ENCODE results near the gene FRMD4A. TPM values are rescaled to one million over a fixed set of nuclear protein-coding genes. Genes with fewer than 3 reads are reported as not detected.

The FRMD4A gene
- total RNA-seq, 6 donors from 2014 or later, result 22.3 to 114 (median 52.3) TPM

DNA sequence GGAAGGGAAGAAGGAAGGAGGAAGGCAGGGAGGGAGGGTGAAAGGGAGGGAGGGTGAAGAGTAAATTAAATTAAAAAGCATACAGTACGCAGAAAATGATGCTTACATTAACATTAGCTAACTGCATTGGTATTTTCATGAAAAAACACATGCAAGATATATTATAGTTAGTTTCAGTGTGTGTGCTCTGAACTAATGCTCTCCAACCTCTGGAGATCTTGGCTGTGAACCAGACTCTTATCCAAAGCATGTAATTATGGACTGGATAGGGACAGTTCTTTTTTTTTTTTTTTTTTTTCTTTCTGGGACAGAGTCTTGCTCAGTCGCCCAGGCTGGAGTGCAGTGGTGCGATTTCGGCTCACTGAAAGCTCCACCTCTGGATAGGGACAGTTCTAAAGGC lies 357.0 kb downstream of the FRMD4A start:
- 52 to 60% methylated on average over 4 of the region's 4 CpGs for WGBS, 2 donors
- TF ChIP-seq POLR2A (IDR thresholded peaks at IDR 0.05) (no peak), POLR2AphosphoS5 (IDR thresholded peaks at IDR 0.05) (no peak), EP300 (IDR thresholded peaks at IDR 0.05) (no peak)
- TF ChIP-seq, protein P1, sequence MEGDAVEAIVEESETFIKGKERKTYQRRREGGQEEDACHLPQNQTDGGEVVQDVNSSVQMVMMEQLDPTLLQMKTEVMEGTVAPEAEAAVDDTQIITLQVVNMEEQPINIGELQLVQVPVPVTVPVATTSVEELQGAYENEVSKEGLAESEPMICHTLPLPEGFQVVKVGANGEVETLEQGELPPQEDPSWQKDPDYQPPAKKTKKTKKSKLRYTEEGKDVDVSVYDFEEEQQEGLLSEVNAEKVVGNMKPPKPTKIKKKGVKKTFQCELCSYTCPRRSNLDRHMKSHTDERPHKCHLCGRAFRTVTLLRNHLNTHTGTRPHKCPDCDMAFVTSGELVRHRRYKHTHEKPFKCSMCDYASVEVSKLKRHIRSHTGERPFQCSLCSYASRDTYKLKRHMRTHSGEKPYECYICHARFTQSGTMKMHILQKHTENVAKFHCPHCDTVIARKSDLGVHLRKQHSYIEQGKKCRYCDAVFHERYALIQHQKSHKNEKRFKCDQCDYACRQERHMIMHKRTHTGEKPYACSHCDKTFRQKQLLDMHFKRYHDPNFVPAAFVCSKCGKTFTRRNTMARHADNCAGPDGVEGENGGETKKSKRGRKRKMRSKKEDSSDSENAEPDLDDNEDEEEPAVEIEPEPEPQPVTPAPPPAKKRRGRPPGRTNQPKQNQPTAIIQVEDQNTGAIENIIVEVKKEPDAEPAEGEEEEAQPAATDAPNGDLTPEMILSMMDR (IDR thresholded peaks at IDR 0.05), result no peak
- H3K4me3 ChIP-seq, result no peak overlapping the region
- no peaks in the 10 kb centered on the region for H3K9me3 ChIP-seq
- peaks cover 0 to 3% (median 0%) of the 10 kb centered on the region in 4 donors for H3K4me1 ChIP-seq
- no peaks in the 10 kb centered on the region for H3K27me3 ChIP-seq
- H3K36me3 ChIP-seq, result no peaks in the 10 kb centered on the region
- DNase-seq, result no peak
- ATAC-seq (ENCODE audit: low FRiP score in 2 of 2), result no peak
- H3K27ac ChIP-seq, result no peak overlapping the region

DNA sequence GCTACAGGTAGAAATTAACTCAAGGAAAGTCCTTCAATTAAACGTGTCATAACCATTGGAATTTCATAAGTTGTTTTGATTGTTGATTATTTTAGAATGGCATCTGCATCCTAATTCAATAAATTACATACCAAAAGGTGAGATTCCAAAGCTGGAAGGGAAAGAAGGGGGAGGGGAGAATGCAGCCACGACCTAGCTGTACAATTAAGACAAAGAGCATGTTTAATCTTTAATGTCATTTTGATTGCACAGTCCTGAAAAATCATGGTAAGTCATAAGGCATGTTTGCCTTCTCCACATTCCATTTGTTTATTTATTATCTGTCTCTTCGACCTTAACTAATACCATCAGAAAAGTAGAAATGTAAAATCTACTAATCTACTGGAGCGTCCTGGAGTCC lies 358.1 kb downstream of the FRMD4A start:
- ATAC-seq (ENCODE audit: low FRiP score in 2 of 2) (no peak), DNase-seq (no peak)
- no peaks in the 10 kb centered on the region for H3K36me3 ChIP-seq
- H3K27ac ChIP-seq, result no peak overlapping the region
- H3K9me3 ChIP-seq, result no peaks in the 10 kb centered on the region
- TF ChIP-seq, protein P1 (IDR thresholded peaks at IDR 0.05), result no peak
- TF ChIP-seq EP300 (IDR thresholded peaks at IDR 0.05) (no peak), POLR2AphosphoS5 (IDR thresholded peaks at IDR 0.05) (no peak), POLR2A (IDR thresholded peaks at IDR 0.05) (no peak)
- no peak overlapping the region for H3K4me3 ChIP-seq
- H3K4me1 ChIP-seq, result no peaks in the 10 kb centered on the region
- WGBS, 2 donors, result 40 to 48% methylated on average over 4 of the region's 4 CpGs
- H3K27me3 ChIP-seq, result no peaks in the 10 kb centered on the region

DNA sequence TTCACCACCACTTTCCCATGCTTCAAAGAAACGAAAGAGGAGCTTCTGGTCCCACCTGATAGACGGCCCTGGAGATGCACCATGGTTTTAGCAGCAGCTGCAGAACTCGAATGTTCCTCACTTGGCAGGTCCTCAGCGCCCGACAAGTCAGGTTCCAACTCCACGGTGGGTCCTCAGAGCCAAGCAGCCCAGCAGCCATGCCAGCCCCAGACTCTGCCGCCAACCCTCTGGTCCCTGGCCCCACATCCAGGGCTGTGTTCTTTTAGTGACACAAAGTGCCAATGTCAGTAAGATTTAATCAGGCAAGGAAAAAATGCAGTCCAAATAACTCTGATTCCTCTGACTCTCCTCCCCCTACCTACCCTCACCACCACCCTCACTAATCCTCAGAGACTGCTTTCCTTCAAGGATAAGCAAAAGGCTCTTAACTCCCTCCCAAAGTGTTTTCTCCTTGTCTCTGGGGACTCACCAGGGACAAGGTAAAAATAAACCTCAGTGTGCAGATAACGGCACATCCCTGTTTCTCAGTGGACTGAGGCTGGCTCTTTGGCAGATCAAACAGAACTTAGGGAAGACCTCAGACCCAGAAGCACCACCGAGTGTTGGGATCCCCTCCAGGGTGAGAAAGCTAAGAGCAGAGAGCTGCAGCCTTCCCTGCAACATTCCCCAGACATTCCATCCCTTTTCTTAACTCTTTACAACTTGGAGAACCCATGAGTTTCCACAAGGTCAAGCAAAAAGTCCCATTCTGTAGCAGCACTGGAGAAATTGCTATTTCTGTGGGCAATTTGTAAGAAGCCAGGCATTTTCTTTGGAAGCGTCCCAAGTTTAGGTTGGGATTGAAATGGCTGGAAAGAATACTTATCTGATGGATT lies 358.9 kb downstream of the FRMD4A start:
- DNase-seq, result no peak

DNA sequence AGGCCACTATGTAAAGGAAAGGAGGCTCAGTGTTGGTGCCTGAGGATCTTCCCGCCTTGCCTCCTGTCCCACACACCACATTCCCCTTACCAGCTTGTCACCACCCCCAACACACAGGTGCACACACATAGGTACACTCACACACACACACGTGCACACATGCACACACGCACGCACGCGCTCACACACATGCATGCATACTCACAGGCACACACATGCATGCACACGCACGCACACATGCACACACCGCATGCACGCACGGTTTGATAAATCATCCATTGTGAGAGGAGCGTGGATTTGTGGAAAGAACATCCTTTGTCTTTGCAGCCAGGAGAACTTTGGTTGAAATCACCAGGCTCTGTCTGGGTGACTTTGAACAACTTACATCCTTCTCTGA lies 359.8 kb downstream of the FRMD4A start:
- H3K27me3 ChIP-seq, result no peaks in the 10 kb centered on the region
- ATAC-seq (ENCODE audit: low FRiP score in 2 of 2) (no peak), DNase-seq (no peak)
- no peaks in the 10 kb centered on the region for H3K4me1 ChIP-seq
- H3K27ac ChIP-seq, result no peak overlapping the region
- 94 to 96% methylated on average over 12 of the region's 12 CpGs for WGBS, 2 donors
- TF ChIP-seq EP300 (IDR thresholded peaks at IDR 0.05) (no peak), POLR2A (IDR thresholded peaks at IDR 0.05) (no peak), POLR2AphosphoS5 (IDR thresholded peaks at IDR 0.05) (no peak)
- TF ChIP-seq, protein P1 (IDR thresholded peaks at IDR 0.05), result no peak
- H3K4me3 ChIP-seq, result no peak overlapping the region
- H3K36me3 ChIP-seq, result no peaks in the 10 kb centered on the region
- H3K9me3 ChIP-seq, result no peaks in the 10 kb centered on the region

More for the DNA sequence above, 358.9 kb downstream of the FRMD4A start:
- no peak for ATAC-seq (ENCODE audit: low FRiP score in 2 of 2)
- TF ChIP-seq POLR2A (IDR thresholded peaks at IDR 0.05) (no peak), POLR2AphosphoS5 (IDR thresholded peaks at IDR 0.05) (no peak), EP300 (IDR thresholded peaks at IDR 0.05) (no peak)
- TF ChIP-seq, protein P1 (IDR thresholded peaks at IDR 0.05), result no peak
- no peaks in the 10 kb centered on the region for H3K4me1 ChIP-seq
- no peak overlapping the region for H3K4me3 ChIP-seq
- no peaks in the 10 kb centered on the region for H3K27me3 ChIP-seq
- 57 to 67% methylated on average over 9 to 10 of the region's 10 CpGs for WGBS, 2 donors
- no peak overlapping the region for H3K27ac ChIP-seq
- H3K9me3 ChIP-seq, result no peaks in the 10 kb centered on the region
- H3K36me3 ChIP-seq, result no peaks in the 10 kb centered on the region

Data from upper lobe of left lung (tissue), 6 donors.